ENCODE measurements around the gene ICA1.

ICA1 gene

DNA sequence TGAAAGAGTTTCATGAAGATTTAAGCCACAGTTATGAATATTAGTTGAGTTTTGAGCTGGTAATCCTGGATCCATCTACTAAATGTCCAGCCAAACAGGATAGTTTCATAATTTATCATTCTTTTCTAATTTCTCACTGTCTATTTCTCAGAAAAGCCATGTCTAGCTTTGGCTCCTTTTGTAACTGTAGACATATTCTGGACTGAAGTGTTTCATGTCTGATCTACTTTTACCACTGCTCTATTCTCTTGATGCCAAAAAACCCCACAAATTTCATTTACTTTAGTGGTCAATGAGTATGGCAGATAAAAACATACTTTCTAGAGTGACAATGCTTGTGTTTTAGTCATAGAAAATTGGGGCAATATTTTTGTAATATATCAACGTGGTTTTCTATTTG lies 61.2 kb downstream of the ICA1 start:
- no peak for DNase-seq (ENCODE audit: low read depth in 2 of 2)

GRCh38 chr7:8200316-8200715 lies 61.7 kb downstream of the ICA1 start:
- no peak for DNase-seq (ENCODE audit: low read depth in 2 of 2)

- DNase-seq (ENCODE audit: low read depth in 2 of 2) = no peak
These were observed 63.8 kb downstream of the ICA1 start for GRCh38 chr7:8197994-8198698.

DNA sequence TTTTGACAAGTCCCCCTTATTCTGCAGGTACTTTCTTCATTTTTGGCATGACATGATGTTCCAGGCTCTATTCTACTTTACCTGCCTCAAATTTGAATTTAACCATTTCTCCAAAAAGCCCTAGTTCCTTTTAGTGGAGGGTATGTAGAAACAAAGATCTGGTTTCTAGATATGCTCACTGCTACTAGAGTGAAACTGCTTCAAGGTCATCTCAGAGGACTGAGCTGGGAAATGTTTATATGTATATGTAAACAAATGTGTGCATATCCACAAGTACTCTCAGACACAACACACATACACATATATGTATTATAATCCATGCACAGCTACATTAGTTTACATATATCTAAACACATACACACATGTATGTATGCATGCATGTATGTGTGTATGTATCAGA lies 69.1 kb downstream of the ICA1 start:
- DNase-seq (ENCODE audit: low read depth in 2 of 2) = no peak

DNA sequence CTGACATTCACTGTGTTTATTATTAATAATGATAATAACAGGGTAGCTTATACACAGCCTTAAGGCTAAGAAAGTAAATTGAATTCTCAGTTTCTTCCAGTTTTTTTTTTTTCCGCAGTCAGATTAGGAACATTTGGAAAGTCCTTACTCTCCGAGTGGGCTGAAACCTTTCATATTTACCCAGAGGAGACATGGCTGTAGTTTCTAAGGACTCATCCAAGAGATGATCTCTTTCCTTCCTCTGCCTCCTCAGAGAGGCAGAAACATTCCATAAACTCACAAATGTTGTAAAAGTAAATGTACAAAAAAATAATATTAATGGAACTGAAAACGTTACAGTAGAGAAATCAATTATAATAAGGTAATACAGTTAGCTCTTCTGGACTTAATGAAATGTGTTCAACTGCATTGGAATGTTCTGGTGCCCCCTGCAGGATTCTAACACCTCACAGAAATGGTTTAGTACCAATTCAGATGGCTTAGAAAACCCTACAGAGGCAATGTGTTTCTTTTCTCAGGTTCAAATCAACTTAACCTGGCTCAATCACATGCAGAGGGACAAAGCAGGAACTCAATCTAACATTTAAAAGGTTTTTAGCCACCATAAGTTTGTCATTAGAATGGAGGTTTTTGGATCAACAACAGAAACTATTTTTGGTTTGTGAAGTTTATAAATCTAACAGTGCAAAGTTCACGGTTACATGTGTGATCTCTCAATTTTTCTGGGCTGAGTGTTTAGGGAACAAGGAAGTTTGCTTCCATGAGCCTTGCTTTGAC lies 71.7 kb downstream of the ICA1 start:
- peak in 1 of 2 donors; percentile 43 for DNase-seq (ENCODE audit: low read depth in 2 of 2)

GRCh38 chr7:8189625-8190024 lies 72.3 kb downstream of the ICA1 start:
- DNase-seq (ENCODE audit: low read depth in 2 of 2) = no peak

DNA sequence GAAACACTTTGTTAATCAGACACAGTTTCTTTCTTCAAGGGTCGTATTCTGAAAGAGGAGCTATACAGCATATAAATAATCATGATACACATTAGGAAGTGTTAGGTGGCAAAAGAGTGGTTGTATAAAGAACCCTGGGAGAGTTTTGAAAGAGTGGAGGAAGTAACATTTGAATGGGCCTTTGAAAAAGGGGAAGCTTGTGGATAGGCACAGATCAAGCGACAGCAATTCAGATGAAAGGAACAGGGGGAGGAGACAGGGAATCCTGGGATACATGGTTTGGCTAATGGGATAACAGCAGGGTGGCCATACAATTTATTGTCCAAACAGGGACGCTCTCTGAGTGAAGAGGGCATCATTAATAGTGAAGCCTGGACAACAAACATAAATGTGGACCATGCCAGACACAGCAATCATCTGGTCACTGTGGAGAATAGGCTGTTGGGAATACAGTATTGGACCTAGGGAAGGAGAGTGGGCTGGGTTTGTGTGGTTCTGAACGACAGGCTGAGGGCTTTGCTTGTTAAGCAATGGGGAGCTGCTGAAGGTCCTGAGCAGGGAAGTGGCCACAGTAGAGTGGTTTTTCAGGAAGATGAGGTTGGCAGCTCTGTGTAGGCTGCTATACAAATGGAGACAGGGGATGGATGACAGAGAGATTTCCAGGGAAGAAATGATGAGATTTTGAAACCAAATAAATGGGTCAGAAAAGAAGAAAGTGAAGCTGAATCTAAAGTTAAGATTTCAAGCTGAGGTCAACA lies 75.9 kb downstream of the ICA1 start:
- no peak for DNase-seq (ENCODE audit: low read depth in 2 of 2)

DNA sequence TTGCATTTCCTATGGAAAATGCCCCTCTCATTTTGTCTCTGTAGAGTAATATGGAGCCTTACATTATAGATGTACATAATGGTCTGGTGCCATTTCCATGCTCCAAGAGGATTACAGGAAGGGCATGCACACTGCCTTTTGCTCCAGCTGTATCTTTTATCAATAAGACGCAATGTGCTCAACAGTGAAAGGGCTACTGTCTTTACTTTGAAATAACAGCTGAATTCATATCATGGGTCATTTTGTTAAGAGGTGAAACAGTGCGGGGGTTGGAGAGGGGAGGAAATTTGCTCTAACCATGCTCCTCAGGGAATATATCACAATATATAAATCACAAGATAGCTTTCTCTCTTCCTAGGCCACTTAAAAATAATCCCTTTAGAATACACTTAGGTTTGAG lies 77.7 kb downstream of the ICA1 start:
- no peak for DNase-seq (ENCODE audit: low read depth in 2 of 2)

DNA sequence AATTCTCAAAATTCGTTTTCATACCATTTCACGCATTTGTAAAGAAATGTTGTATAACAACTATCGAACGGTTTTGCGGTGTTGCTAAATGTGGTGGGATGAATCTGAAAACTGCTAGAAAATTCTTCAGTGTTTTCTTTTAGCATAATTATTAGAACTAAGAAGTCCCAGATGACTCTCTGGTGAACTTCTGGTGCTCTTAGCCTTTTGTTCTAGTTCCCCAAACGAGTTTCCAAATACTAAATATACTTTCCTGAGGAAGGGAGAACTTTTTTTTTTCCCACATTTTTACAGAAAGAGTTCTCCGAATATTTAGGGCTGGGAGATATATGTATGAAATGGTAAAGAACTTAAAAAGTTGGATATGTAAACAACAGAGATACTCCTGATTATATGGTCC lies 82.5 kb downstream of the ICA1 start:
- no peak for DNase-seq (ENCODE audit: low read depth in 2 of 2)

GRCh38 chr7:8178353-8178752 lies 83.6 kb downstream of the ICA1 start:
- DNase-seq (ENCODE audit: low read depth in 2 of 2) = no peak

- no peak for DNase-seq (ENCODE audit: low read depth in 2 of 2)
These were observed 84.6 kb downstream of the ICA1 start for GRCh38 chr7:8177109-8177933.

- DNase-seq (ENCODE audit: low read depth in 2 of 2) = peak; percentile 7 to 12
These were observed 85.4 kb downstream of the ICA1 start for GRCh38 chr7:8176370-8177081.

DNA sequence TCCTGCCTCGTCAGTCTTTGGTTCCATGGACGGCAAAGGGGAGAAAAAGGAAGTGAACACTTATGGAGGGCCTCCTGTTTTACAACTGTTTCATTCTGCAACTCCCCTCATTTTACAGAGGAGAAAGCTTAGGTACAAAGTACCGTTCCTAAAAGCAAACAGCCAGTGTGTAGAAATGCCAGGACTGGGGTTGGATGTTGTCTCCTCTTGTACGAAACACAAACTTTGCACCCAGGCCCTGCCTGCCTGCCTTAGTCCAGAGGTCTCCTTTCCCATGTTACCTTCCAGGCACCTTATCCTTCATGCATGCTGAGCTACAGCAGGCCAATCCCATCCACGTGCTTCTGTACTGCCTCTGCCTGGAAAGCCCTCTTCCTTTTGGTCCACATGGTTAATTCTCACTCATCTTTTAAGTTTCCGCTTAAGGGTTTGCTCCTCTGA lies 86.0 kb downstream of the ICA1 start:
- DNase-seq (ENCODE audit: low read depth in 2 of 2) = no peak

GRCh38 chr7:8172372-8173354 lies 89.3 kb downstream of the ICA1 start:
- DNase-seq (ENCODE audit: low read depth in 2 of 2) = no peak

DNA sequence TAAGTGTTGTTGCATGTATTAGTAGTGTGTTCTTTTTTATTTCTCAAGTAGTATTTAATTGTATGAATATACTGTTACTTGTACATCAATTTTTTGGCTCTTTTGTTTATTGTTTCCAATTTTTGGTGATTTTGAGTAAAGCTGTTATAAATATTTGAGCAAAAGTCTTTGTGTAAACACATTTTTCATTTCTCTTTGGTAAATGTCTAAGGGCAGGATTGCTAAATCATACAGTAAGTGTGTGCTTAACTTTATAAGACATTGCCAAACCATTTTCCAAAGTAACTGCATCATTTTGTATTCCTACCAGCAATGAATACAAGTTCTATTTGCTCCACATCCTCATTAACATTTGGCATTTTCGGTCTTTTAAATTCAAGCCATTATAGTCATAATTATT lies 92.8 kb downstream of the ICA1 start:
- no peak for DNase-seq (ENCODE audit: low read depth in 2 of 2)

DNA sequence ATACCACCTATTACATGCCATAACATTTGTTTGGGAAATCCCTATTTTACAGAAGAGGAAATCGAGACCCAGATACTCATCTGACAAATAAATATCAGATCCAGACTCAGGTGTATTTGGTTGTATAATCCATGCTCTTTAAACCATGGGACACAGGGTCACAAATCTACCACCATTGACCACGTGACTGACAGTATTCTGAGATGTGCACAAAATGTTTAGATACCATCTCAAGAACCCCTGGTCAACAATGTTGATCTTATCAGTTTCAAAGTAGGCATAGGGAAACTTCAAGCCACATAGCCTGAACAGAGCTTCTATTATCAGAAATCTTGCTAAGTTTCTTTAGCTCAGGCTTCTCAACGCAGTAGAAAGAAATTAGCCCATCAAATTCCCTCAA lies 93.6 kb downstream of the ICA1 start:
- no peak for DNase-seq (ENCODE audit: low read depth in 2 of 2)

DNA sequence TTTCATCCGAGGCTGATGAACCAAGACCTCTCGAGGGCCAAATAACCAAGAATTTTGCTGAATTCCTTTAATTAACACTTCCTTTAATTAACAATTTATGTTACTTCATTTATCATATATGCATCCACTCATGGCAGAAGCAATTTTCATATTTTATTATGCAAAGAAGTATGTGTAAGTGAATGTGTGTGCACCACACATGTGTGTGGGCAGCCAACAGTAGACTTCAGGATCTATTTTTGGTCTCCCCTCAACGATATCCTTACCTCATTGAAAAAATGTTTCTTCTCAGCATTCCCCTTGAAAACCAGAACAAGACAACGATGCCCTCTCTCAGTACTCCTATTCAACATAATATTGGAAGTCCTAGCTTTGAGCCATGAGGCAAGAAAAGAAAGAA lies 96.8 kb downstream of the ICA1 start:
- DNase-seq (ENCODE audit: low read depth in 2 of 2) = no peak

- no peak for DNase-seq (ENCODE audit: low read depth in 2 of 2)
These were observed 99.8 kb downstream of the ICA1 start for GRCh38 chr7:8162181-8162580.

DNA sequence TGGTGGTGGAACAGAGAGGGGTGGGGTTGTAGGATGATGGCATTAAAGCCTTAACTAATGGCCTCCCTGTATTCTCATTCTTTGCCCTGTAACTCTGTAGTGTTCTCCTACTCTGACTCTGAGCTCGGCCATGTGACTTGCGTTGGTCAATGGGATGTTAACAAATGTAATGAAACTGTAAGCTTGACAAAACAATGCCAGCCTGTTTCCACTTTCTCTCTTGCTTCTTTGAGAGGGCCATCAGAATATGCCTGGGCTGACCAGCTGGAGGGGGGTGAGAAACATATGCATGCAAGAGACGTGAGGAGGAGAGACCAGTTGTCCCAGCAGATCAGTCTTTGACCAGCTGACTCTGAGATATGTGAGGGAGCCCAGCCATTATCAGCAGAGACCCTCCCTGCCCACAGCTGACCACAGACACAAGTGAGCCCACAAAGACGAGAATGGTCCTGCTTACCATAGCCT lies 100.6 kb downstream of the ICA1 start:
- DNase-seq (ENCODE audit: low read depth in 2 of 2) = no peak
